ENCODE data around the gene ITPKC.

ITPKC gene

DNA sequence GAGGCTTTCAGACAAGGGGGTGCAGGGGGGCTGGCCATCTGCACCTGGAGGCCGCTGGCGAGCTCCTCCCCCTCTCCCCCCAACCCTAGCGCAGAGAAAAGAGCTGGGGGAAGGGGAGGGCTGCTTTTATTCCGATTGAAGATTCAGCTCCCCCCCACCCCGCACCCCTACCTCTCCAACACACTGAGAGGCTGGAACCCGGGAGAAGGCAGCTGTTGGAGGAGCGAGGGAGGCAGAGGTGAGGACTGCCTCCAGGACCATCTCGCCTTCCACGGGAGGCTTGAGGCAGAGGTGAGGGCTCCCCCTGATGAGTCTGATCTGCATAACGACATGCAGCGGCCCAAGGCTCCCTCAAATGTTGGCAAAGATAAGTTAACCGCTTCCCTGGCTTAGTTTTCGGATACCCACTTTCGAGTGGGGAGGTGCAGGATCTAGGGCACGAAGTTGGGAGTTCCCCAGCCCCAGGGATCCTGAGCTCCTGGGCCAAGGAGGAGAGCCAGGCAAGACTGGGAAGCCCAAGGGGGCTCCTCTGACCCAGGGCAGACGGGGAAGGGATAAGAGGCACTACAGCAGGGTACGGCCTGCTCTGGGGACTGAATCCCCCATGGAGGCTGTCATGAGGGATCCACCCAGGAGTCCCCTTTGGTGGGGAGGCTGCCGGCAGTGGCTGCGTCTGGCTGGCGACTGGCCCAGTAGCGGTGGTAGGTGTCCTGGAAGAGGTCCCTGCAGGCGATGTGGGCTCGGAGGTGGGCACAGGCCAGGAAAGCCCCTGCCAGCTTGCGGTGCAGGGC lies 25.3 kb upstream of the ITPKC start:
- TF ChIP-seq EGR1 (IDR thresholded peaks at IDR 0.05) (no peak), YY1 (IDR thresholded peaks at IDR 0.05; ENCODE audit: low read depth) (no peak), TEAD4 (IDR thresholded peaks at IDR 0.05) (no peak), MAX (IDR thresholded peaks at IDR 0.05) (no peak), RAD21 (IDR thresholded peaks at IDR 0.05; ENCODE audit: low read depth) (no peak), FOXM1 (IDR thresholded peaks at IDR 0.05; ENCODE audit: borderline replicate concordance, low read depth) (no peak), EP300 (IDR thresholded peaks at IDR 0.05; ENCODE audit: borderline replicate concordance) (no peak), NFIC (IDR thresholded peaks at IDR 0.05) (no peak), CREB1 (IDR thresholded peaks at IDR 0.05; ENCODE audit: low read depth) (no peak), USF1 (IDR thresholded peaks at IDR 0.05) (no peak), ZBTB7A (IDR thresholded peaks at IDR 0.05; ENCODE audit: low read depth) (no peak; the same call in 1 of the 2 replicates), TAF1 (IDR thresholded peaks at IDR 0.05; ENCODE audit: low read depth) (no peak), TCF12 (IDR thresholded peaks at IDR 0.05; ENCODE audit: low read depth) (no peak), CEBPB (IDR thresholded peaks at IDR 0.05) (no peak)
- TF ChIP-seq, protein P1, sequence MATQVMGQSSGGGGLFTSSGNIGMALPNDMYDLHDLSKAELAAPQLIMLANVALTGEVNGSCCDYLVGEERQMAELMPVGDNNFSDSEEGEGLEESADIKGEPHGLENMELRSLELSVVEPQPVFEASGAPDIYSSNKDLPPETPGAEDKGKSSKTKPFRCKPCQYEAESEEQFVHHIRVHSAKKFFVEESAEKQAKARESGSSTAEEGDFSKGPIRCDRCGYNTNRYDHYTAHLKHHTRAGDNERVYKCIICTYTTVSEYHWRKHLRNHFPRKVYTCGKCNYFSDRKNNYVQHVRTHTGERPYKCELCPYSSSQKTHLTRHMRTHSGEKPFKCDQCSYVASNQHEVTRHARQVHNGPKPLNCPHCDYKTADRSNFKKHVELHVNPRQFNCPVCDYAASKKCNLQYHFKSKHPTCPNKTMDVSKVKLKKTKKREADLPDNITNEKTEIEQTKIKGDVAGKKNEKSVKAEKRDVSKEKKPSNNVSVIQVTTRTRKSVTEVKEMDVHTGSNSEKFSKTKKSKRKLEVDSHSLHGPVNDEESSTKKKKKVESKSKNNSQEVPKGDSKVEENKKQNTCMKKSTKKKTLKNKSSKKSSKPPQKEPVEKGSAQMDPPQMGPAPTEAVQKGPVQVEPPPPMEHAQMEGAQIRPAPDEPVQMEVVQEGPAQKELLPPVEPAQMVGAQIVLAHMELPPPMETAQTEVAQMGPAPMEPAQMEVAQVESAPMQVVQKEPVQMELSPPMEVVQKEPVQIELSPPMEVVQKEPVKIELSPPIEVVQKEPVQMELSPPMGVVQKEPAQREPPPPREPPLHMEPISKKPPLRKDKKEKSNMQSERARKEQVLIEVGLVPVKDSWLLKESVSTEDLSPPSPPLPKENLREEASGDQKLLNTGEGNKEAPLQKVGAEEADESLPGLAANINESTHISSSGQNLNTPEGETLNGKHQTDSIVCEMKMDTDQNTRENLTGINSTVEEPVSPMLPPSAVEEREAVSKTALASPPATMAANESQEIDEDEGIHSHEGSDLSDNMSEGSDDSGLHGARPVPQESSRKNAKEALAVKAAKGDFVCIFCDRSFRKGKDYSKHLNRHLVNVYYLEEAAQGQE (IDR thresholded peaks at IDR 0.05; ENCODE audit: low read depth): no peak

GRCh38 chr19:40692212-40692551 lies 24.7 kb upstream of the ITPKC start:
- TF ChIP-seq CREB1 (IDR thresholded peaks at IDR 0.05; ENCODE audit: low read depth) (no peak), TAF1 (IDR thresholded peaks at IDR 0.05; ENCODE audit: low read depth) (no peak), ZBTB7A (IDR thresholded peaks at IDR 0.05; ENCODE audit: low read depth) (no peak), USF1 (IDR thresholded peaks at IDR 0.05) (no peak), YY1 (IDR thresholded peaks at IDR 0.05; ENCODE audit: low read depth) (no peak), RAD21 (IDR thresholded peaks at IDR 0.05; ENCODE audit: low read depth) (no peak), FOXM1 (IDR thresholded peaks at IDR 0.05; ENCODE audit: borderline replicate concordance, low read depth) (no peak), CEBPB (IDR thresholded peaks at IDR 0.05) (no peak), EGR1 (IDR thresholded peaks at IDR 0.05) (no peak)

- TF ChIP-seq YY1 (IDR thresholded peaks at IDR 0.05; ENCODE audit: low read depth) (no peak), EP300 (IDR thresholded peaks at IDR 0.05; ENCODE audit: borderline replicate concordance) (no peak), RAD21 (IDR thresholded peaks at IDR 0.05; ENCODE audit: low read depth) (no peak), ZBTB7A (IDR thresholded peaks at IDR 0.05; ENCODE audit: low read depth) (no peak), FOXM1 (IDR thresholded peaks at IDR 0.05; ENCODE audit: borderline replicate concordance, low read depth) (no peak)
These were observed 23.6 kb upstream of the ITPKC start for GRCh38 chr19:40693150-40693788.

DNA sequence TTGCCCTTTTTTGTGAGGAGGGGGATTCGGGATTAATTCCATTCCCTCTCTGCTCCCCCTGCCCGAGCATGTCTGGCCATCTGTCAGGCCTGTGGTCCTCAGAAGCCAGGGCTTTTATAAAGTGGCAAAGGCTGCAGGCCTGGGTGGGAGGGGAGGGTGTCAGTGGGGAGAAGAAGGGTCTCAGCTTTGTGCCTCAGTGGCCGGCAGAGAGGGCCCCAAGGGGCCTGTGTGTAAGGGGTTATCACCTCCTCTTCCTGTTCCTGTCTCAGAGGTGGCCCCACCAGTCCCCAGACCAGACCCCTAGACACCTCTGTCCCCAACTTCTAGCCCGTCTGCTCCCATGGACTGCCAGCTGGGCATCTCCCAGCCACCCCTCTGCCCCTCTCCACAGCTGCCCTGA lies 23.0 kb upstream of the ITPKC start:
- TF ChIP-seq YY1 (IDR thresholded peaks at IDR 0.05; ENCODE audit: low read depth): no peak
- no peak for TF ChIP-seq ZBTB7A (IDR thresholded peaks at IDR 0.05; ENCODE audit: low read depth)
- TF ChIP-seq, protein P1 (IDR thresholded peaks at IDR 0.05; ENCODE audit: low read depth): no peak
- TF ChIP-seq USF1 (IDR thresholded peaks at IDR 0.05): no peak
- no peak for TF ChIP-seq CREB1 (IDR thresholded peaks at IDR 0.05; ENCODE audit: low read depth)
- TF ChIP-seq EP300 (IDR thresholded peaks at IDR 0.05; ENCODE audit: borderline replicate concordance): no peak
- TF ChIP-seq TEAD4 (IDR thresholded peaks at IDR 0.05): no peak
- TF ChIP-seq TCF12 (IDR thresholded peaks at IDR 0.05; ENCODE audit: low read depth): no peak
- TF ChIP-seq EGR1 (IDR thresholded peaks at IDR 0.05): no peak
- TF ChIP-seq MAX (IDR thresholded peaks at IDR 0.05): no peak
- no peak for TF ChIP-seq TAF1 (IDR thresholded peaks at IDR 0.05; ENCODE audit: low read depth)
- TF ChIP-seq CEBPB (IDR thresholded peaks at IDR 0.05): no peak
- no peak for TF ChIP-seq NFIC (IDR thresholded peaks at IDR 0.05)
- no peak for TF ChIP-seq RAD21 (IDR thresholded peaks at IDR 0.05; ENCODE audit: low read depth)
- no peak for TF ChIP-seq FOXM1 (IDR thresholded peaks at IDR 0.05; ENCODE audit: borderline replicate concordance, low read depth)

- TF ChIP-seq CREB1 (IDR thresholded peaks at IDR 0.05; ENCODE audit: low read depth): no peak
- no peak for TF ChIP-seq TCF12 (IDR thresholded peaks at IDR 0.05; ENCODE audit: low read depth)
These were observed 21.0 kb upstream of the ITPKC start for GRCh38 chr19:40695881-40696280.
